Stomach (tissue), 4 donors: ENCODE results near the gene DGKD.

Source experiments
- POLR2A ChIP-seq, 4 donors: fragments of 450-650 bp; IDR thresholded peaks; one replicate each; pipeline ENCODE4 v1.6.1; 2016; ENCODE audit warnings: antibody characterized with exemption in 4 of 4, control low read depth in 2 of 4, mild to moderate bottlenecking in 1 of 4, moderate library complexity in 1 of 4
- TF ChIP-seq, protein P1 (sequence below), 7 experiments: fragments of 450-650 bp in 4 of 7; fragments of 200-600 bp in 3 of 7; sonication (generic) in 3 of 7; IDR thresholded peaks; one replicate each; pipeline ENCODE4 v1.5.1; 2016 to 2019; ENCODE audit warnings: antibody characterized with exemption in 7 of 7, control low read depth in 2 of 7, mild to moderate bottlenecking in 1 of 7

DNA sequence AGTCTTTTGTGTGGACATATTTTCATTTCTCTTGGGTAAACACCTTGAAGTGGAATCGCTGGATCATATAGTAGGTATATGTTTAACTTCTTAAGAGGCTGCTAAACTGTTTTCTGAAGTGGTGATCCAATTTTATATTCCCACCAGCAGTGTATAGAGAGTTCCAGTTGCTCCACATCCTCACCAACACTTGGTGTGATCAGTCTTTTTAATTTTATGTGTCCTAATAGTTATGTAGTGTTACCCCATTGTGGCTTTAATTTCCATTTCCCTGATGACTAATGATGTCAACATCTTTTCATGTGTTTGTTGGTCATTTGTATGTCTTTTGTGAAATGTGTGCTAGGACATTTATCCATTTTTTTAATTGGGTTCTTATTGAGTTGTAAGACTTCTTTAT is 56.9 kb downstream of the DGKD start:
- TF ChIP-seq POLR2A (IDR thresholded peaks at IDR 0.05): no peak
- TF ChIP-seq, protein P1, sequence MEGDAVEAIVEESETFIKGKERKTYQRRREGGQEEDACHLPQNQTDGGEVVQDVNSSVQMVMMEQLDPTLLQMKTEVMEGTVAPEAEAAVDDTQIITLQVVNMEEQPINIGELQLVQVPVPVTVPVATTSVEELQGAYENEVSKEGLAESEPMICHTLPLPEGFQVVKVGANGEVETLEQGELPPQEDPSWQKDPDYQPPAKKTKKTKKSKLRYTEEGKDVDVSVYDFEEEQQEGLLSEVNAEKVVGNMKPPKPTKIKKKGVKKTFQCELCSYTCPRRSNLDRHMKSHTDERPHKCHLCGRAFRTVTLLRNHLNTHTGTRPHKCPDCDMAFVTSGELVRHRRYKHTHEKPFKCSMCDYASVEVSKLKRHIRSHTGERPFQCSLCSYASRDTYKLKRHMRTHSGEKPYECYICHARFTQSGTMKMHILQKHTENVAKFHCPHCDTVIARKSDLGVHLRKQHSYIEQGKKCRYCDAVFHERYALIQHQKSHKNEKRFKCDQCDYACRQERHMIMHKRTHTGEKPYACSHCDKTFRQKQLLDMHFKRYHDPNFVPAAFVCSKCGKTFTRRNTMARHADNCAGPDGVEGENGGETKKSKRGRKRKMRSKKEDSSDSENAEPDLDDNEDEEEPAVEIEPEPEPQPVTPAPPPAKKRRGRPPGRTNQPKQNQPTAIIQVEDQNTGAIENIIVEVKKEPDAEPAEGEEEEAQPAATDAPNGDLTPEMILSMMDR (IDR thresholded peaks at IDR 0.05): no peak
